ENCODE data around the gene PCDH9.

The PCDH9 gene

DNA sequence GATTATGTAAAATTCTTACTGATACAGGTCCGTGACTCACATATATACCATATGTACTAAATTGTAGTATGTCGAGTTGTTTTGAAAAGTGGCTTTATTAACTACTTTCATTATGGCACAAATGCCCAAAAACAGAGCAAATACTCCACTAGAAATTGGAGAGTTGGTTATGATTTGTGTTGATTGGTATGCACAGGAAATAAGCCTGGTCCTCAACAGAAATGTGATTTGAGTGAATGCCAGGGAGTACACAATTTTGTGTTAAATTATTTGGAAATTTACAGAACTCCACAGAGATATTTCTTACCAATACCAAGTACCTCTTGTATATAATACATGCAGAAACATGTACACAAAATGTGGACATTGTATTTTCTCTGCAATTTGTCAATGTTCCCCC lies 676.7 kb downstream of the PCDH9 start:
- DNase-seq = no peak

DNA sequence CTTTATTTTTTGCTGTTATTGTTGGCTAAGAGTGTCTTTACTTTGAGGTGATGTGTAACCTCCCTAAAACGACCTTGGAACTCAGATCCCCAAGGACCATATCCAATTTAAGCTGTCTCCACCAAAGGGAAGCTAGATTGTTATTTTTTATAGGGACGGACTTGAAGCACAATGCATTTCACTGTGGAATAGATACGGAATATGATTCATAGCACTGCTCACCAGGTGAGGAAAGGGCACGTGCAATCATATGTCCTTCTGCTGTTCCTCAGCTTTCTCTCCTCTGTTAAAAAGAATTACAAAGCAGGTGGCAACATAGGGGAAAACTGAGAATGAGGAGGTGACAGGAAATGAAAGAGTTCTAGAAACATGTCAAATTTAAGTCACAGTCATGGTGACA lies 679.0 kb downstream of the PCDH9 start:
- no peak for DNase-seq

DNA sequence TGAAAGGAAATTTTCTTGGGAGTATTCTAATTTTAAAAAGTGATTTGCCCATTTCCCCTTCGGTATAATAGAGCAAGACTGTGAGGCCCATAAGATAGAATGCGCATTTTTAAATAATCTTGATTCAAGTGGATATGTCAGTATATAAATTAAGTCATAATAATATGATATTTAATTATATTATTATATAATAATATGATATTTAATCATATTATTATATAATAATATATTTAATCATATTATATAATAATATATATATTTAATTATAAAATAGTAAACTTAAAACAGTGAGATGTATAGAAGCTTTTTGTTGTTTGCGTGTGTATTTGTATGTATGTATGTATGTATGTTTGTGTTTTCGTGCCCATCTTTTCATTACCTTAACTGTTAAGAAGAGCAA lies 682.5 kb downstream of the PCDH9 start:
- DNase-seq = no peak

DNA sequence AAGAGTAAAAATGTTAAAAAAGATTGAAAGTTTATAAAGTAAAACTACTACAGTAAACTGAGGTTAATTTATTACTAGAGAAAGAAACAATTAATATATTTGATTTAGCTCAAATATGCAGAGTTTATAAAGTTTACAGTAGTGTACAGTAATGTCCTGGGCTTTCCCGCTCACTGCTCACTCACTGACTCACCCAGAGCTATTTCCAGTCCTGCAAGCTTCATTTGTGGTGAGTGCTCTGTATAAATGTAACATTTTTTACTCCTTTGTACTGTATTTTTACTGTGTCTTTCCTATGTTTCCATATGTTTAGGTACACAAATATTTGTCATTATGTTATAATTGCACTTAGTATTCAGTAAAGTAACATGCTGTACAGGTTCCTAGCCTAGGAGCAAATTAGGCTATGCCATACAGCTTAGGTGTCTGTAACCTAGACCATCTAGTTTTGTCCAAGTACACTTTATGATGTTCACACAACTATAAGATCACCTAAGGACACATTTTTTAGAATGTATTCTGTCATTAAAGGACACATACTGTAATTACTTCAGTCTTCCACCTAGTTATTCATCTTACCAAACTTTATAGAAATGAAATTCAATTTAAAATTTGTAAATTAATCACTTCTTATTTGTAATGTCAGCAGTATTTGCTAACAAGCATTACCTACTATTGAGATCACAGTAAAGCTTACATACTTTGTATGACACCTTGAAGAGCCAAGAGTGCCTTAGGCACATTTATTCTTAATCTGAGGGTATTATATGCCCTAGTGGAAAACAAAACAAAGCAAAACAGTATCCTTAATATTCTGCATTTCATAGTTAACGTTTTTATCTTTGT lies 683.4 kb downstream of the PCDH9 start:
- no peak for DNase-seq

DNA sequence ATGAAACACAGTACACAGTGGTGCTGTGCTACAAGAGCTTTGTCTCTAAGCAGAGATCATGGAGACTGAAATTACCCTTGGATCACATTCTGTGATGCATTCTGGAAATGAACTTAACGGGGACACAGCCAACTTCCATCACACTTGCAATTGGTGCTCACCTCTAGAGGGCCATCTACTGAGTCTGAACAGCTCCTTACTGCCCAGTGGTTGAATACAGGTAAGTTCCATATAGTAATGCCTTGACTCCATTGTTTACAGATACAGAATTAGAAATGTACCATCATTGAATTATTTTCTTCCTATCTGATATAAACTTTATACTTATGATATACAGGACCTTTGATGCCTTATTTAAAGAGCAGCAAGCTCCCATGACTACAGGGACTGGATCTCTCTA lies 686.4 kb downstream of the PCDH9 start:
- DNase-seq = no peak

DNA sequence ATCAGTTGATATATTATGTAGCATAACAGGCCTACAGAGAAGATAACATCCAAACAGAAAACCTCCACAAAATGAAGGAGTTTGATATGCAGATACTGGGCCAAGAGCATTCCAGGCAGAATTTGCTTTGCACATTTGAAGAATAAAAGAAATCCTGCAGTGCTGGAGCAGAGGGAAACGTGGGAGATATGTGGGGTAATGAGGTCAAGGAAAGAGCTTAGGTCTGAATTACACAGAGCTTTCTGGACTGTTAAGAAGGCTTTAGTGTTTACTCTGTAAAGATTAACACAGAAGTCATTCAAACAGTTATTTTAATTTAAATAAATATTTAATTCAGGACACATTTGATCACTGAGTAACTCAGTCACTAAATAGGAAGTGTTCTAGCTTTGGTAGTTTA lies 692.7 kb downstream of the PCDH9 start:
- DNase-seq = no peak

DNA sequence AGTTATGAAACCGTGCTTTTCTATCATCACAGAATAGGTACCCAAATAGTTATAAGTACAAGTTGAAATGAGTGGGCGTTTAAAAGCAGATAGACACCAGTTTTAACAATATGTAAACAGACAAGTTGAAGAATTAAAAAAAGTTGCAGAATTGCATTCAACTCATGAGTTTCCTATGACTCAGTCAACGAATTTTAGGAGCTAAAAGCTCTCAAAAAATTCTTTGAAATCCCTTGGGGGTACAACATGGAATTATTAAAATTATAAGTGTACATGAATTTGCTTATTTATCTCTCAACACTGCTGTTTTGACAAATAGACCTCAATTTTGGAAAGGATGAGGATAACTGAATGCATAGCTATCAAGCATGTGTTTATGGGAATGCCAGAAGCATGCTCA lies 693.4 kb downstream of the PCDH9 start:
- DNase-seq = no peak

DNA sequence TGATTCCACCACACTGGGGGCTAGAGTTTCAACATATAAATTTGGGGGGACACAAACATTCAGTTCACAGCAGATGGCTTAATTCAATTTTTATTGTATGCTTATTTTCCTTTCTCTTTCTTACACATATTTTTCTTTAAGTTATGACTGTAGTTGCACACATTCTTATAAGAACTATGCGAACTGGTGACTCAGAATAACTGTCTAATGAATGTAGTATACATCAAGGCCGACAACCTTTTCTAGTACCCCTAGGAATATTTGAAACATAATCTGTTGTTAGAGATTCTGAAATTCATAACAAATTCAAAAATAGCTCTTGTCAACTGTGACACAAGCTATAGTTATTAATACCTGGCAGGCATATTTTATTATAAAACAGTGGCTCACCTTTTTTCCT lies 695.6 kb downstream of the PCDH9 start:
- no peak for DNase-seq

DNA sequence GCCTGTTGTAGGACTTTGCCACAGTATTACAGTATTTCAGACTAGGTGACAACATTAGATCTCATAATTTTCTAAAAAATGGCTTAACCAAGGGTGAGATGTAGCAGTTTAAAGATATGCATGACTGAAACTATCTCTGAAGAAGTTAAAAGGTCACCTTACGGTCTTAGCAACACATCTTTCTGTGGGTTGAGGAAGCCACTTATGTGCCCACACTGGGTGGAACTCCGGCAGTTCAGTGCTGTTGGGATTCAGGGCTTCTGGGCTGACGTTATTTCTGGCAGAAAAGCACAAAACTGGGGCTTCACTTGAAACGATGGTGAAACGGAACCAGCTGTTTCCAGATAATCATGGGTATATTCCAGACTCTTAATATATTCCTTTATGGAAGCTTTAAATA lies 697.3 kb downstream of the PCDH9 start:
- no peak for DNase-seq

DNA sequence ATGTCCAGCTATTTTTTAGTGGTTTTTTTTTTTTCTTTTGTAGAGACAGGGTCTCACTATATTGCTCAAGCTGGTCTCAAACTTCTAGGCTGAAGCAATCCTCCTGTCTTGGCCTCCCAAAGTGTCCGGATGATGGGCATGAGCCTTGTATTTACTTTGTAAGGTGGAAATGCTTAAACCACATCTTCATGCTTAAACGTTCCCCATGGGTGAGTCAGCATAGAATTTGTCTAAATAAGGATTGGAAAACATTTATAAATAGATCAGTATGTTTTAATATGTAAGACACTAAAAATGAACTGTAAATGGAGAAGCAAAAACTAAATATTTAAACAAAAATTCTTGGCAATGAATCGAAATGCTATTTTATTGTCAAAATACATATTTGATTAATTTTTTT lies 698.0 kb downstream of the PCDH9 start:
- DNase-seq = no peak

DNA sequence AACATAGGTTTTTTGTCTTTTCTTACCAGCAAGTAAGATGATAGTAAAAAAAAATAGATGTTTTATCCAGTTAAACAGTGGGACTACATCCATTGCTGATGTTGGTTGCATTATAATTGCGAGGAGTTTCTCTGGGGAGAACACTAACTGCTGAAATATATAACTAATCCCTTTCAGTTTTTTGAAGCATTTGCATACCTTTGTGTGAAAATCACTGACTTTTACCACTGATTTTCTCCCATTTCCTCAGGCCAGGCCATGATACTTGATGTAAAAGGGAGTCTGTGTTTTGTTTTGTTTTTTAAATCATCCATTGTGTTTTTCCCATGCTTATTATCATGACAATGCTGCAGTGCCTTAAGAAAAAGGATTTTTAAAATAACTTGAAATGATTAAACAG lies 699.5 kb downstream of the PCDH9 start:
- no peak for DNase-seq

DNA sequence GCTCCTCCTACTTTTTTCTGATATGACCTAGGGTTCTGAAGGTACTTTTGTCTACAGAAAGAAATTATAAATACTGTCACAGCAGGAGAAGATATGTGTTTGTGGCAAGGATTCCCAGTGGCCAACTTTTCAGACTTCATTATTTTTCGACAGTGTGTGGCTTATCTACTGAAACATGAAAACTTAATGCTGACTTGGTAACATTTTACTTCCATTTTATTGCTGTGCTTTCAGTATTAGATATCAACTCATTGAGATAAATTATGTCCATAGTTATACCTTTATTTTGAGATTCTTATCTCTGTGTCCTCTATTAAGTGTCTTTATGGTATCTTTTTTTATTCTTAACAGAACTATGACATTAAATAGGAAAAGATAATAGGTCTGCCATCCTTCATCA lies 700.0 kb downstream of the PCDH9 start:
- no peak for DNase-seq

DNA sequence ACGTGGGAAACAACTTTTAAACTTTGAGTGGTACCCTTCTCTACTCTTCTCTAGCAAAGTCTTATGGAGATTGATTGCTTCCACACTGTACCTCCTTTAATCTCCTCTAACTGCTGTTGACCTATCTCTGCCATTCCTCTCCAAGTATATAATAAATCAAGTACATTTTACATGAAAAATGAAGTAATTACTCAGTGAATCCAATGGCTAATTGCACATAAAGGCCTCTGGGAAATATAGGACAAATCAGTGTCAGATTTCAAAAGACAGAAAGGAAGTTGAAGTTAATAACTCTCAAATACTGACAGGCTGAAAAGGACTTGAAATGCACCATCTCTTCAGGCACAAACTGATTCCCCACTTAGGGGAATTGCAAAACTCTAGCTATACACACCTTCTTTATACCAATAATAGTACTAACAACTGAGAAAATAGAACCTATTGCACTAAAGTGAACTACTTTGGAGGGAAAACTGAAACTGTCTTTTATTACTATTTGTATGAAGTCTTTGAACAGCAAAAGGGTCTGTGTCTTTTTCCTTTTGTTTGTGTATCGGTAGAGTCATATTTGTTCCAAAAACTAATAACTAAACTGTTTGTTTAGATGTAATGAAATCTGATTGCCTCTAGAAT lies 701.1 kb downstream of the PCDH9 start:
- no peak for DNase-seq

DNA sequence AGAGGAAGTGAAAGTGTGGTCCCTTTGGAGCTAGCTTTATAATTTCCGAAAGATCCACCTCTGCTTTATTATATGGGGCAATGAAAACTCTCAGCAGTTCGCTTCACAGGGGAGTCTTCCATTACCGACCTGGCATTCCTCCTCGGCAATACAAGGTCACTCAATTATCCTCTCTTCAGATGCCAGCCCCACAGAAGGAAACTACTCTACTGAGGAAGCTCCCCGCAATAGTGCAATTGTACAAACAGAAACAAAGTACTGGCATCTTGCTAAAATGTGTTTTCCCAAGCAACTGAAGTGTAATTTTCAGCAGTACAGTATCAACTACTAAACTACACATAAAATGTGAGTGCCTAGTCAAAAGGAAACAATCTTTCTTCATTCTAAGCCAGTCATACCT lies 702.0 kb downstream of the PCDH9 start:
- no peak for DNase-seq

DNA sequence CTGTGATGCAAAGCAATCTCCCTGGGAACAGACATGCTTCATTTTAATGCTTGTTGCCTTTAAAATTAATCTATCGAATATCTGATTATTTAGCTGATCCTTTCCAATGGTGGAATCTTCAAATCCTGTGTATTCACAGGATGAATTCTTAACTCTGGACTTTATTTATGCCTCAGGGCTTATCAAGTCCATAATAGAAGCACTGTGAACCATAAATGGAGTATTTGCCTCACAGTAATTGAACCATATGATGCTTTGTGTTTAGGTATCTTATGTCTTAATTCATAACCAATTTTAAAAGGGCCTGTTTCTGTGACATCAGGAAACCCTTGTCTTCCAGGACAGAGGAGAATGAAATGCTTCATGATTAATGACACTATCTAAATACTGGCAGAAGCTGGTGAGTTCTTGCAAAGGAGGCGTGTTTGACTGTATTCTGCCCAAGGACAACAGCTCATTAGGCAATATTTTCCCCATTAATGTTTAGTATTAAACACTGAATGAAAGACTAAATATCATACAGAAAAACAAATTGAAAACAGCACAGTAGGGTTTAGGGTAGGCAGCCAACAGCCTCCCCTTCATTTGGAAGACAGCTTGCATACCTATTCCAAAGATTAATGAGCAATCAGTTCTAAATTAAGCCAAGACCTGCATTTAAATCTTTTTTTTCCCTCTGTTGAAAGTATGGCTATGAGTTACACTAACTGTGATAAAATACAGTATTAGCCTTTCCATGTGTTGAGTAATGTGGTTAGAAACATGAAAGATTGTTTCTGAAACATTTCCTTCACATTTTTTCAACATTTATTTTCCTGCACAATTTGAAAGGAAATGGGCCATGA lies 709.4 kb downstream of the PCDH9 start:
- peak; percentile 0 to 11 for DNase-seq

DNA sequence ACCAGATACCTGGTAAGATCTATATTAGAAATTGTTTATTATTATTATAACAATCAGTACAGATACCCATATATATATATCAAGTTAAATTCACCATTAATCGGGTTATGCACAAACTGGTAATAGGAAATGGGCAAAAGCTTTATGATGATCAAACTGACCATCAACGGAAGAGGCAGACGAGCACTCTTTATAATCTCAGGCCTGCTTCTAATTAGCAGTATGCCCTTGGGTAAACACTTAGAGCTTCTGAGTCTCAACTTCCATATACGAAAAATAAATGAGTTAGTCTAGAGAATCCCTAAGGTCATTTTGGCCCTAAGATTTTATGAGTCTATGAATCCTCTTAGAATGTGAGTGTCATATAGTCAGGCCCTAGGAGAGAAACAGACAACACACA lies 710.9 kb downstream of the PCDH9 start:
- no peak for DNase-seq

DNA sequence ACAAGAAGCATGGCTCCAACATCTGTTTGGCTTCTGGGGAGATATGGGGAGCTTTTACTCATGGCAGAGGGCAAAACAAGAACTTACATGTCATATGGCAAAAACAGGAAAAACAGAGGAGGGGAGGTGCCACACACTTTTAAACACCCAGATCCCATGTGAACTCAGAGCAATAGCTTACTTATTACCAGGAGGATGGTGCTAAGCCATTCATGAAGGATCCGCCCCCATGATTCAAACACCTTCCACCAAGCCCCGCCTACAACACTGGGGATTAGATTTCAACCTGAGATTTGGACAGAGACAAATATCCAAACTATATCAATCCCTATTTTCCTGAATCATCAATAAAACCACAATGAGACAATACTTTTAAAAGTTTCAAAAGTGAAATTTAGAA lies 712.1 kb downstream of the PCDH9 start:
- no peak for DNase-seq

DNA sequence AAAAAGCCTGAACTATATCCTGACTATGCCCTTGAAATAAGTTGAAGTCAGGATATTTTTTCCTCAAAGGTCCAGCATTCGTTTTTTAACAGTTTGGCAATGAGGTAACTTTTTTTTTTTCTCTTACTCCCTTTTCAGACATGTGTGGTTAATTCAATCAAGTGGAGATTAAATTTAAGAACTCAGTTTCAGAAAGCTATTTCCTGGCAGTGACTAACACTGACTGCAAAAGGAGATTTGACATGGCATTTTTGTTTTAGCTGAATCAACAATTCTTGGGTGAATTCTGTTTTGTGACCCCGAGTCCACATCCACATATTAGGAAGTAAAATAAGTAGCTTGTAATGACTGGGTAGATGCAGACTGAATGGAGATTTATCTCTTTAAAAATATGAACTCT lies 716.4 kb downstream of the PCDH9 start:
- no peak for DNase-seq

DNA sequence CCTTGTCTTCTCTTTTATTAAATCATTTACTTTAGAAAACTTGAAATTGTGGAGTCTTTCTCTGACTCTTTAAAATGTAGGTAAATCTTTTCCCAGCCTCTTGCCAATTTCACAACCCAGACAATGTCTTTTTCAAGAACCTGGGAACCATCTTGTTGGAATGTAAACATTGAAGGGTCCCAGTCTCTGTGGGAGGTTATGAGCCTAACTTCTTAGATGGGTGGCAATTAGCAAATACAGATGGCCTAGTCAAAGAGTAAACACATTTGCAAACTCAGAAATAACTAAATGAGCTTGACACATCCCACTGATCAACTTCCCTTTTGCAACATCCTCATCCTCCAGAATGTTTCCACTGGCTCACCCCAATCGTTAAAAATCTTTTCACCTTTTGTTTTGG lies 721.0 kb downstream of the PCDH9 start:
- no peak for DNase-seq

DNA sequence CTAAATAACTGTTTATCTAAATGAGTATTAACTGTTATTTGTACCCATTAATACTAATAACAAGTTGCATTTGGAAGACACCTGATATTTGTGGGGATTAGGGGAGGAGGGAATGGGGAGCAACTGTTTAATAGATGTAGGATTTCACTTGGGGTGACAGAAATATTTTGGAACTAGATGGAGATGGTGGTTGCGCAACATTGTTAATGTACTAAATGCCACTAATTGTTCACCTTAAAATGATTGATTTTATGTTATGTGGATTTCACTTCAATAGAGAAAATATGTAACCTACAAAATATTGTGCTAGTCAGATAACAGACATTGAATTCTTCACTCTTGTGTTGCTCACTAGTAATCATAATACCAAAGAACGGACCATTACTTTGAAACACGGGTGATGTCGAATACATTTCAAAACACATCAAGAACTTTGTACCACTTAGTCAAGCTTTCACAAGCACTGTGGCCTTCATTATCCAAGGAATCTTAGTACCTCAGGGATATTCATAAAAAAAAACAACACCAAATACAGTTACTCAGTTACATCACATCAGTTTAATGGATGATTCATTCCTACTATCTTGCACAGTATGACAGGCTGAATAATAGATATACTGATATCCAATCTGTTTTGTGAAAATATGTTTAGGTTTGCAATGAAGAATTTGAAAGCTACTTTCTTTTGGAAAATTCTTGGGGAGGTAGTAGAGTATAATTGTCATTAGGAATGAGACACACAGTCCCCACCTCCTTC lies 721.8 kb downstream of the PCDH9 start:
- DNase-seq = no peak

DNA sequence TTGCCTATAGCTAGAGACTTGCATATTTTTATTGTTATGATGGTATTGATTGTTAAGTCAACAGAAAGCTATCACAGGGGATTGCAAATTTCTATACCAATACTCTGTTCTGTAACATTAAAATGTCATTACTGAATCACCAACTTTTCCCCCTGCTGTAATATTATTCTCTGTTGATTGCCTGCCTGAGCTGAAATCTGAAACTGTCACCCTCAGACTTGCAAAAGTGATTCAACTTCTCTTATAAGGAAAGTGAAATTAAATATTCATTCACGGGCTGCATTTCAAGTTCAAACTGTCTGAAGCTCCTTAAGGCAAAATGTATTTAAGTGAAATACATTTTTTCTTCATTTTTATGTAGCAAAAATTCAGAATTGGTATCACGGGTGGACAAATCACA lies 723.2 kb downstream of the PCDH9 start:
- no peak for DNase-seq

DNA sequence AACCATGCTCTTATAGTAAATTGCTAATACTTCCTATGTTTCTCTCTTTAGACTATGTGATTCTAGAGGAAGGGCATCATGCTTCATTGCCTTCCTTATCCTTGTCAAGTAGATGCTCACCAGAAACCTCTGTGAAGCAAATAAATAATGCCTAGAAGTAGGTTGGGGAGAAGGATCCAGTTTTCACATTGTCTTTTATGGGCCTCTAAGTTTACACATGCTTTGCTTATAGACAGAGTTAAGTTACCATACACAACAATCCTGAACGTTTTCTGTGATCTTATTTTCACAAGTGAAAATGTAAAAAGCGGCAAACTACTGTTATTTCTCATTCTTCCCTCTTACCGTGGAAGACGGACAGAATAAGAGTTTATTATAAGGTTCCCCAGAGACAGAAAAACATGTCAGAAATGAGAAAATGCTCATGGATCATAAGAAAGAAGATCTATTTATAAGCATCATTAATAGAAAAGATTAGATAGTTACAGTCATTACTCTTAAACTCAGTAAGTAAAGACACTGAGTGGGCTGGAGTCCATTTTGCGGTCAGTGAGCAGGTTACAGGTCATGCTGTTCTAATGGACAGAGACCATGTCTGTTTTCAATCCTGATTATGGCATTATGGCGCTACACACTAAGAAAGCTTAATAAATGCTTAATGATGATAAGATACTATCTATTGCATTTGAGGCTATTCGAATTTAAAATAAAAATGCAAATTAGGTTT lies 723.9 kb downstream of the PCDH9 start:
- DNase-seq = no peak
